ENCODE measurements around the gene SCN4B. TPM values are rescaled to one million over a fixed set of nuclear protein-coding genes. Genes with fewer than 3 reads are reported as not detected.

SCN4B gene
- total and polyA plus RNA-seq, 2 of the 4 experiments (the other 2 are of a cell fraction), result 0.18 to 0.44 TPM

DNA sequence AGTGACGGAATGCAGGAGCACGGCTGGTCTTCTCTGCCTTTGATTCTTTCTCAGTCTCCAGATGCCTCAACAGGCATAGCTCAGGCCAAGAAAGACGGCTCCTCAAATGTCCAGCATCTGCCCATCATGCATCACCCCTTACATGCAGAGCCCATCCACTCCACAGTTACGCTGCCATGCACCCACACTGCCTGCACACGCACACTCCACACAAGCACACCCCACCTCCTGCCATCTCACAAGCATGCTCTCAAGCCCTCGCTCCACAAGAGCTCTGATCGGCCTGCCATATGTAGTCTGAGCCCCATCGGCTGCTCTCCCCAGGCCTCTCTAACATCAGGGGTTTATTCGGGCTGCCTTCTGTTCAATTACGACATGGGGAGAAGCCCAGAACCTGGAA lies 18.8 kb downstream of the SCN4B start:
- no peaks in the 10 kb centered on the region for H3K4me1 ChIP-seq (ENCODE audit: control insufficient read depth, insufficient read depth, low read length)
- H2BK5ac ChIP-seq (ENCODE audit: low read depth, low read length, poor library complexity, severe bottlenecking), result no peak overlapping the region
- no peak for ATAC-seq (ENCODE audit: low read depth)
- H4K5ac ChIP-seq (ENCODE audit: low read depth, low read length), result no peak overlapping the region
- BruUV-seq (replicated peaks), result no TSS peak
- H2AK9ac ChIP-seq (replicated peaks; ENCODE audit: low read depth, low read length, poor library complexity), result no peak overlapping the region
- H3K79me1 ChIP-seq (ENCODE audit: low read depth in 1 of 2, low read length in 2 of 2), result no peaks in the 10 kb centered on the region
- dilution Hi-C loops (cut with HindIII; ENCODE audit: low sequenced_read_pairs, unreplicated experiment) (no loop called here), intact Hi-C loops (cut with micrococcal nuclease) (no loop called here), in situ Hi-C loops (cut with MboI; ENCODE audit: low sequenced_read_pairs) (no loop called here)
- TF ChIP-seq MXI1 (IDR thresholded peaks at IDR 0.05; ENCODE audit: borderline replicate concordance, low read depth, low read length) (no peak), BHLHE40 (IDR thresholded peaks at IDR 0.05; ENCODE audit: low read depth, low read length) (no peak), RAD21 (IDR thresholded peaks at IDR 0.05; ENCODE audit: low read length) (no peak), SMC3 (IDR thresholded peaks at IDR 0.05; ENCODE audit: low read depth, low read length) (no peak), RFX5 (IDR thresholded peaks at IDR 0.05; ENCODE audit: low read depth, low read length) (no peak)
- TF ChIP-seq, protein P1, sequence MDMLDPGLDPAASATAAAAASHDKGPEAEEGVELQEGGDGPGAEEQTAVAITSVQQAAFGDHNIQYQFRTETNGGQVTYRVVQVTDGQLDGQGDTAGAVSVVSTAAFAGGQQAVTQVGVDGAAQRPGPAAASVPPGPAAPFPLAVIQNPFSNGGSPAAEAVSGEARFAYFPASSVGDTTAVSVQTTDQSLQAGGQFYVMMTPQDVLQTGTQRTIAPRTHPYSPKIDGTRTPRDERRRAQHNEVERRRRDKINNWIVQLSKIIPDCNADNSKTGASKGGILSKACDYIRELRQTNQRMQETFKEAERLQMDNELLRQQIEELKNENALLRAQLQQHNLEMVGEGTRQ (IDR thresholded peaks at IDR 0.05; ENCODE audit: low read depth, low read length), result no peak
- H3K9me3 ChIP-seq (ENCODE audit: control insufficient read depth, insufficient read depth, low read length), result no peaks in the 10 kb centered on the region
- no peak overlapping the region for H3K4ac ChIP-seq (ENCODE audit: low read depth, low read length)
- H3K18ac ChIP-seq (ENCODE audit: low read depth, low read length), result no peak overlapping the region
- no peak overlapping the region for H2BK20ac ChIP-seq (ENCODE audit: low read depth, low read length)
- no peaks in the 10 kb centered on the region for H3K9me1 ChIP-seq (ENCODE audit: insufficient read depth, low read length)
- no peak overlapping the region for H2BK15ac ChIP-seq (ENCODE audit: low read depth, low read length)
- H3K27ac ChIP-seq (ENCODE audit: insufficient read depth, low read length), result no peak overlapping the region
- H3K4me3 ChIP-seq (ENCODE audit: insufficient read depth, low read depth, low read length), result no peak overlapping the region
- POLR2A ChIA-PET (ENCODE audit: unreplicated experiment), result no interaction called here
- no peak overlapping the region for H2AK5ac ChIP-seq (ENCODE audit: low read depth, low read length)
- H3K4me2 ChIP-seq (ENCODE audit: low read depth, low read length), result no peak overlapping the region
- H3K27me3 ChIP-seq (ENCODE audit: control insufficient read depth, insufficient read depth, low read length), result peaks cover 8% of the 10 kb centered on the region
- no peak overlapping the region for H3K56ac ChIP-seq (ENCODE audit: extremely low read depth, insufficient read depth, low read length)
- no peaks in the 10 kb centered on the region for H4K20me1 ChIP-seq (ENCODE audit: insufficient read depth, low read length)
- no peak overlapping the region for H4K8ac ChIP-seq (ENCODE audit: low read depth in 2 of 2, low read length in 2 of 2)
- H2BK120ac ChIP-seq (ENCODE audit: low read depth, low read length), result no peak overlapping the region
- no peak overlapping the region for H3K23ac ChIP-seq (ENCODE audit: low read depth, low read length)
- no peaks in the 10 kb centered on the region for H3K36me3 ChIP-seq (ENCODE audit: control insufficient read depth, insufficient read depth, low read length)
- WGBS, 2 experiments (ENCODE audit: extremely low coverage in 2 of 2, insufficient read length in 1 of 2), result 20% methylated on average over 1 of the region's 10 CpGs; no CpG with 5 or more reads in 1 of the 2 experiments
- CTCF ChIA-PET, result interaction anchor here (1.2 kb wide), 1 partner anchor 38 kb away, joined by 3 read pairs; no protein-coding TSS in a partner anchor
- H3K9ac ChIP-seq (ENCODE audit: low read depth, low read length), result no peak overlapping the region
- H2AFZ ChIP-seq (replicated peaks; ENCODE audit: low read length, poor library complexity), result no peak overlapping the region
- no peak for DNase-seq
- no peak overlapping the region for H3K14ac ChIP-seq (replicated peaks; ENCODE audit: low read depth, low read length)
- no peak overlapping the region for H4K91ac ChIP-seq (ENCODE audit: insufficient read depth, low read depth, low read length)
